ENCODE data around the gene GSG1.
"Not testable (repeated sequence)": the region's sequence is repeated elsewhere in the genome, so short reads cannot be mapped to it uniquely, and the experiment has no call there.

Gene GSG1

GRCh38 chr12:13088496-13088895 is 15.0 kb downstream of the GSG1 start:
- DNase-seq: no peak

GRCh38 chr12:13087766-13088165 is 15.7 kb downstream of the GSG1 start:
- no peak for DNase-seq

GRCh38 chr12:13085968-13086686 is 17.3 kb downstream of the GSG1 start:
- no peak for DNase-seq

GRCh38 chr12:13084898-13085640 is 18.4 kb downstream of the GSG1 start:
- no peak for DNase-seq

GRCh38 chr12:13083638-13084037 is 19.8 kb downstream of the GSG1 start:
- not testable (repeated sequence) for DNase-seq

GRCh38 chr12:13082861-13083260 is 20.6 kb downstream of the GSG1 start:
- no peak for DNase-seq

GRCh38 chr12:13080266-13080665 is 23.2 kb downstream of the GSG1 start:
- DNase-seq: no peak

- no peak for DNase-seq
These were observed 24.0 kb downstream of the GSG1 start for GRCh38 chr12:13079440-13079906.

- DNase-seq: no peak
These were observed 27.5 kb downstream of the GSG1 start for GRCh38 chr12:13075786-13076570.

- no peak for DNase-seq
These were observed 28.4 kb downstream of the GSG1 start for GRCh38 chr12:13075118-13075480.

GRCh38 chr12:13074396-13075117 is 28.9 kb downstream of the GSG1 start:
- no peak for DNase-seq

- DNase-seq: no peak
These were observed 30.3 kb downstream of the GSG1 start for GRCh38 chr12:13073173-13073572.

- DNase-seq: no peak
These were observed 31.9 kb downstream of the GSG1 start for GRCh38 chr12:13071305-13072280.

GRCh38 chr12:13069380-13069779 is 34.1 kb downstream of the GSG1 start:
- DNase-seq: no peak

GRCh38 chr12:13067322-13067721 is 36.1 kb downstream of the GSG1 start:
- no peak for DNase-seq

- no peak for DNase-seq
These were observed 37.0 kb downstream of the GSG1 start for GRCh38 chr12:13066459-13066858.

- DNase-seq: no peak
These were observed 37.5 kb downstream of the GSG1 start for GRCh38 chr12:13066014-13066413.

- DNase-seq: no peak
These were observed 40.8 kb downstream of the GSG1 start for GRCh38 chr12:13062669-13063068.

GRCh38 chr12:13061377-13061776 is 42.1 kb downstream of the GSG1 start:
- no peak for DNase-seq

GRCh38 chr12:13060581-13060980 is 42.9 kb downstream of the GSG1 start:
- no peak for DNase-seq

GRCh38 chr12:13053617-13054016 is 49.9 kb downstream of the GSG1 start:
- not testable (repeated sequence) for DNase-seq

GRCh38 chr12:13052421-13052820 is 51.0 kb downstream of the GSG1 start:
- DNase-seq: no peak

All from GF-D8 (cell line).